Gastroesophageal sphincter (tissue), 3 donors: ENCODE results near the gene MAPK1.

Source experiments
- CTCF ChIP-seq, 4 experiments: fragments of 200-600 bp in 2 of 4; fragments of 450-650 bp in 2 of 4; sonication (generic) in 1 of 4; IDR thresholded peaks; one replicate each; pipeline ENCODE4 v1.5.1; 2017 to 2019; ENCODE audit warnings: antibody characterized with exemption in 4 of 4, mild to moderate bottlenecking in 2 of 4, moderate library complexity in 2 of 4
- EP300 ChIP-seq: sonication (generic); formaldehyde crosslinking; IDR thresholded peaks from one replicate; pipeline ENCODE4 v1.6.1; 2017; ENCODE audit warnings: antibody characterized with exemption, mild to moderate bottlenecking
- POLR2A ChIP-seq, 2 donors: fragments of 450-650 bp; IDR thresholded peaks; one replicate each; pipeline ENCODE4 v1.6.1; 2017; ENCODE audit warnings: antibody characterized with exemption in 2 of 2, mild to moderate bottlenecking in 2 of 2, moderate library complexity in 1 of 2

GRCh38 chr22:21752276-21752675, 115.2 kb downstream of the MAPK1 start:
- no peak for TF ChIP-seq POLR2A (IDR thresholded peaks at IDR 0.05)
- no peak for TF ChIP-seq EP300
- TF ChIP-seq CTCF (IDR thresholded peaks at IDR 0.05) = no peak
